HG03565 (cell line): ENCODE measurements around the gene LRBA.

Experiments used
- ATAC-seq: cut with Tn5 transposase; IDR thresholded peaks from one replicate; pipeline ENCODE4 v1.9.1; 2021; ENCODE audit warnings: mild to moderate bottlenecking, moderate library complexity; ENCODE audit not compliant: unreplicated experiment

The LRBA gene

DNA sequence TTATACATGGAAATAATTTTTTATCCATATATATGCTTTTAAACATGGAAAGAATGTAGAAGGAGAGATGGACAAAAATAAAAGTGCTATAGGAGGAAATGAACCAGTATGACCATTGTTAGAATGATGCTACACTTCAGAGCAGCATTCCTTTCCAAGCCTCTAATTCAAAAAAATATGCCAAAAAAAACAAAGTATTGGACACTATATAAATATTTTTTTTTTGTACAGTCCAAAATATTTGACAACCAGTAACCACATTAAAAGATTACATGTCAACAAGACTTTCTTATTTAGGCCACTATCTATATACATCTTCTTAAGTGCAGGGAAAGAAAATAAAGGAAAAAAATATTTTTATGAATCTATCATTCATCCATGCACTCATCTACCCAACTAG, 198.6 kb downstream of the LRBA start:
- ATAC-seq, result no peak

DNA sequence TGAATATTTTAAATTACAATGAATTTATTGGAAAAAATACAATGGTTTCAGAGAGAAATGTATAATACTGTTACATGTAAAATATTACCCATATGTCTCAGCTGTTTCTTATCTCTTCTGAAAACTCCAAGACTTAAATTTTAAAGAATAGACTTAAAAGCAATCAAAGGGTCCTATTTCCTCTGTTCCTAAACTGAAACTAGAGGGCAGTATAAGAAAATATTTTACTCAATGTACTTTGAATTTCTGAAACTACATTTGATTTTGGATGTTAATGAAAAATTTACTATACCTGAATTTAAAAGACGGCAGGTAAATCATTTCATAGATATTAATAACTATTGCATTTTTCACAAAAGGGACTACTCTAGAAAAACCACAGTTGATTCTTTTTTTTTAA, 200.2 kb downstream of the LRBA start:
- no peak for ATAC-seq

DNA sequence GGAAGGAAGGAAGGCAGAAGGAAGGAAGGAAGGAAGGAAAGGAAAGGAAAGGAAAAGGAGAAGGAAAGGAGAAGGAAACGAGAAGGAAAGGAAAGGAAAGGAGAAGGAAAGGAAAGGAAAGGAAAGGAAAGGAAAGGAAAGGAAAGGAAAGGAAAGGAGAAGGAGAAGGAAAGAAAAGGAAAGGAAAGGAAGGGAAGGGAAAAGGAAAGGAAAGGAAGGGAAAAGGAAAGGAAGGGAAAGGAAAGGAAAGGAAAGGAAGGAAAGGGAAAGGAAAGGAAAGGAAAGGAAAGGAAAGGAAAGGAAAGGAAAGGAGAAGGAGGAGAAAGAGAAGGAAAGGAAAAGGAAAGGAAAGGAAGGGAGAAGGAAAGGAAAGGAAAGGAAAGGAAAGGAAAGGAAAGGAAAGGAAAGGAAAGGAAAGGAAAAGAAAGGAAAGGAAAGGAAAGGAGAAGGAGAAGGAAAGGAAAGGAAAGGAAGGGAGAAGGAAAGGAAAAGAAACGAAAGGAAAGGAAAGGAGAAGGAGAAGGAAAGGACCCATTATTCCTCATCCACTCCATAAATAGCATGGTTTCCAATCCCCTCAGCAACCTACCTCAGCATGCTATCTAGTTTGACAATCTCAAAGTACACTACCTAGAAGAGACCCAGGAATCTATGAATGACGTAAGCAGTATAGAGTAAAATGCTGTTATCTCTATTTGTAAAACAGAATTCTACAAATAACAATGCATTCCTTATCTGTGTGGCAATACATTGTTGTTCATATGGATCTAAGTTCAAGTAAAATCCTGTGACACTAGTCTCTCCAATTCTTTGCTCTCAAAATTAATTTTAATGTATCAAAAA, 209.7 kb downstream of the LRBA start:
- ATAC-seq, result no peak

DNA sequence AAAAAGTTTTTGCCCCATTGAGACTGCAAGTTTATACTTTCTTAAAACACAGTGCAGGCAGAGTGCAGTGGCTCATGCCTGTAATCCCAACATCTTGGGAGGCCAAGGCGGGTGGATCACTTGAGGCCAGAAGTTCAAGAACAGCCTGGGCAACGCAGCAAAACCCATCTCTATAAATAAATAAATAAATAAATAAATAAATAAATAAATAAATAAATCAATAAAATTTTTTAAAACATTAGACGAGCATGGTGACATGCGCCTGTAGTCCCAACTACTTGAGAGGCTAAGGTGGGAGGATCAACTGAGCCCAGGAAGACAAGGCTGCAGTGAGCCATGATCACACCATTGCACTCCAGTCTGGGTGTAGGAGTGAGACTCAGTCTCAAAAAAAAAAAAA, 213.3 kb downstream of the LRBA start:
- no peak for ATAC-seq

DNA sequence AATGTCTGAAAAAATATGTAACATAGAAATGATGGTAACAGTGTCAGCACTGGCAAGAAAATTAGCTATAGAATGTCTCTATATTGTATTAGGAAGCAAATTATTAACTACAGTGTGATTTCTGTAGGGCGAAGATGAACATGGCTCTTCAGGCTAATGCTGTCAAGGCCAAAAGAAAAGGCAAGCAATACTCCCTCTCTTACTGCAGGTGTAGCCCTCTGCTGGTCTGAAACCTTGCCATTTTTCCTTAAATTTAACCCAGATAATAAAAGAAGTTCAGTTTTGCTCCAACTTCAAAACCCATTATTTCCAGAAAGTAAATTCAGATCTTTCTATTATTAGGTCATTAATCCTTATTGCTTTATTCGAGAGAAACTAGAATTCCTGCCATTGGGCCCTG, 215.9 kb downstream of the LRBA start:
- ATAC-seq, result no peak

DNA sequence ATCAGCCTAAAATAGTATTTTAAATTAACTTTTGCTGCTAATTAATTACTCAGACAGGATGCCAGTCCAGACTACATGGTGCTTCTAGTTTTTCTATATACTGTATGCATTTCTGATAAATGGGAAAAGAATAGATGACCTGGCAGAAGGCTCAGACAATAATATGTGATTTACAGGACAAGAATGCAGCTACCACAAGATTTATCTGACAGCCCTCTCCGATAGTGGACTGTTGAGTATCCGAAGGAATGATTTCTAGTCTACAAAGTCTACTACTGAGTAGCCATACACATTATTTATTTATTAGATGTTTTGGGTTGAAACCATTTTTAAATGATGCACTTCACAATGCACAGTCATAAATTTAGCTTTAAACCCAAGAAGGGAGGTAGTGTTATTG, 220.4 kb downstream of the LRBA start:
- no peak for ATAC-seq

DNA sequence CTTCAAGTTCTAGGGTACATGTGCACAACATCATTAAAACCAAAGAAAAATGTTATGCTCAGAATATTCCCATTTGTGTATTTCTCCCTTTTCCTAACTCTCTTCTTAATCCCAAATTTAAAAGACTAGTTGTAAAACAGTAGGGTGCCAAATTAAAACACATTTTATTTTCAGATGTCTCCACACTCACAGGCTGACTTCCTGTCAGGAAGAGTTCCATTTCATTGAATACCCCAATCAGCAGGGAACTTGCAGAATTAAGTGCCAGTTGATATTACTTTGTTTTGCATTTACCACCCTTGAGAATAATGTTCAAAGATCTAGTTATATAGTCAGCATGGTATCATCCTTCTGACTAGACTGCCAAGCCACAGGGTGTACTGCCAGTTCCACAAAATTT, 225.2 kb downstream of the LRBA start:
- no peak for ATAC-seq

DNA sequence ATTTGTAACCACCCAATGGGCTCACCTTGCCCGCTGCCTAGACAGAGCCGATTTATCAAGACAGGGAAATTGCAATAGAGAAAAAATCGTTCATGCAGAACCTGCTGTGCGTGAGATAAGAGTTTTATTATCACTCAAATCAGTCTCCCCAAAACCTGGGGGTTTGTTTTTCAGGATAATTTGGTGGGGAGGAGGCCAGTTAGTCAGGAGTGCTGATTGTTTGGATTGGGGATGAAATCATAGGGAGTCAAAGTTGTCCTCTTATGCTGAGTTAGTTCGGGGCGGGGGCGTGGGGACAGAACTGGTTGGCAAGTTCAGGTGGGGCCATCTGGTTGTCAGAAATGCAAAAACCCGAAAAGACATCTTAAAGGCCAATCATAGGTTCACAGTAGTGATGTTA, 230.1 kb downstream of the LRBA start:
- no peak for ATAC-seq

DNA sequence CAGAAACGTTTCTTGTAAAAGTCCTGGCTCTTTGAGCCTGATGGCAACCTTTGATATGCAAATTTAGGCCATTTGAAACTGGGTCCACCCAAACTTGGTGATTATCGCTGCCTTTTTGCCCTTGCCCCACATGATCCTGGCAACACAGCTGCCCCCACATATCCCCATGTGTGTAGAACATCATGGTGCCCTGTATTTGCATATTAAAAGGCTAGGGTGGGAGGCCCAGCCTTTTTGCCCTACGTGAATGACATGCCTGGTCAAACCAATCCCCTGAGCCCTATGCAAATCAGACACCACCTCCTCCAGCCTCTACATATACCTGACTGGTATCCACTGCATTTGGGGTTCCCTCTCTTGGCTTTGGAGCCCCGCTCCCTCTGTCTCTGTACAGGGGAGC, 230.8 kb downstream of the LRBA start:
- no peak for ATAC-seq

DNA sequence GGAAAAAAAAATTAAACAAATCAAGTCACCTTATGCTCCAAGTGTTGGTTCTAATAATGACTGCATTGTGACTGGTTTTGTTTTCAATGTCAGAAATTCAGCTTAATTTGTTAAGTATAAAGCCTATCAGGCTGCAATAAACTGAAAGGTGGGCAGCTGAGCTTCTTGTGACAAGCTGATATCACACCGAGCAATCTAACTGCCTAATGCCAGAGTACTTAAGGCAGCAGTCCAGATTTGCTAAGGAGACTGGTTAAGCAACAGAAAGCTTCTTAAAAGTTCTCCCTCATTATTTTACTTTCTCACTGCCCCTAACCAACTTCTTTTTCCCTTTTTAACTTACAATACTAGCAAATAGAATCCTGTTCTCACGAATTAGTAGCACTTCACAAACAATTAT, 232.2 kb downstream of the LRBA start:
- no peak for ATAC-seq

DNA sequence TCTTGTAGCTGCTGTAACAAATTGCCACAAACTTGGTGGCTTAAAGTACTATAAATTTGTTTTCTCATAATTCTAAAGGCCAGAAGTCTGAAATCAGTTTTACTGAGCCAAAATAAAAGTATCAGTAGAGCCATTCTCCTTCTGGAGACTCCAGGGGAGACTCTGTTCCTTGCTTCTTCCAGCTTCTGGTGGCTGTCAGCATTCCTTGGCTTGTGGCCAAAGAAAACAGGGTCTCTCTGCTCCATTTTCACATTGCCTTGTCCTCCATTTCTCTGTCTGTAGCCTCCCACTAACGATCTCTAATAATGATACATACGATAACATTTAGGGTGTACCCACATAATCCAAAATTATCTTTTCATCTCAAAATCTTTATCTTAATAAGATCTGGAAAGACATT, 232.8 kb downstream of the LRBA start:
- ATAC-seq, result no peak

DNA sequence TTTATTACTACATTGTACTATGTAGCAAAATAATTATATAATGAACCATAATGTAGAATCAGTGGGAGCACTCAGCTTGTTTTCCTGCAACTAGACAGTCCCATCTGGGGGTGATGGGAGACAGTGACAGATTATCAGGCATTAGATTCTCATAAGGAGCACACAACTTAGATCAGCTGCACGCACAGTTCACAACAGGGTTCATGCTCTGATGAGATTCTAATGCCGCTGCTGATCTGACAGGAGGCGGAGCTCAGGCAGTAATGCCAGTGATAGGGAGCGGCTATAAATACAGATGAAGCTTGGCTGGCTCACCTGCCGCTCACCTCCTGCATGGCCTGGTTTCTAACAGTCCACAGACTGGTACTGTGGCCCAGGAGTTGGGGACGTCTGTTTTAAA, 233.9 kb downstream of the LRBA start:
- no peak for ATAC-seq

DNA sequence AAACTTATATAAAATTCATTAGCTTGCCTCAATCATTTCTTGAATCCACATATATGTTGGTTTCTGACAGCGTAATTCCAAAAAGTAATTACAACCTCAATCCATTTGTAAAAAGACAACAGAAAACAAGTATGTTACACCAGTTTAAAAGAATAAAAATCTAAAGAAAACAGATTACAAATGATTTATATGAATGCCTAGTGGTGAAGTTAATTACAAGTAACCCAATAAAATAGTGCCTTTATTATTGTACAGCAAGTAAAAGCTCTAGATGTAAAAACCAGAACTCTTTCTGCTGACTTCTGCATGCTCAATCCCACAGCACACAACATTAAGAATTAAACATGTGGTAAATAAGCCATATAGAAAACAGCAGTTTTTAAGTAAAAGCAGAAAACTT, 235.4 kb downstream of the LRBA start:
- no peak for ATAC-seq

DNA sequence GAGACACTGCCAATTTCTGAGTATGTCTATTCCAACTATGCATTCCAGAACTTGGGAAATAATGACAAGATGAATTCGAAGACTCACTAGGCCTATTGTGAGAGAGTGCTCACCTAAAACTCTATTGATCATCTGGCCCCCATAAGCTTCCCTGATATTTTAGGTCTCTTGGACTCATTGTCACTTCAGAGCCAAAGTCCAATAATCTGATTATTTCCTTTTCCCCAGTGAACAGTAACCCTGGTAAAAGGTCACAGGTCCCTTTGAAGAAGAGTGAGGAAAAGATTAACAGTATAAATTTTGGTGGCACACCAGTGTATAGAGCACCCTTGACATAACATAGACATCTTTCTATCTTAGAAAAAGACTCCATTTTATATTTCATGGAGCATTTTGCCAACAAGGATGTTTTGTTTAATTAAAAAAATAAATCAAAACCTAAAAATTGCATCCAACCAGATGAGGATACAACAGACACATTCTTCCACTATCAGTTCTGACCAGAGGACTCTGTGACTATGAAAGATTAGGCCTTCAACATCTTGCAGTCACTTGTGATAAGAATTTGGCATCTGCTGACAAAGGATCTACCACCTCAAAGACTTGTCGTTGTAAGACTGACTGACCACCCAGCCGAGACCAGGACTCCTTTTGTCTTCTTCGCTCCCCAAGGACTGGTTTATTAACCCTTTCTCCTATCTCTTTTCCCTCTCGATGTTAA, 241.2 kb downstream of the LRBA start:
- ATAC-seq, result no peak

DNA sequence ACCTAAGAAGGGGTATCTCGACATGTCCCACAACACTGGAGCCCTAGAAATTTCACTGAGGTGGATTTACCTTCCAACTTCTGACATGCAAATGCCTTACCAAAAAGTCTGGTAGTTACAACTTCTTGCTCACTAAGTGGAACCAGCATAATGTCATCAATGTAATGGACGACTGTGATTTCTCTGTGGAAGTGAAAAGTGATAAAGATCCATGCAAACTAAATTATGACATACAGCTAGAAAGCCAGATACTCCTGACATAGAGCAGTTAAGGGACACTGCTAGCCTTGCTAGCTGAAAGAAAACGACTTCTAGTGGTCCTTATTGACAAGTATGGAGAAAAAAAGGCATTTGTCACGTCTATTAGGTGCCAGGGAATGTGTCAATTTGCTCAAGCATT, 242.1 kb downstream of the LRBA start:
- no peak for ATAC-seq

DNA sequence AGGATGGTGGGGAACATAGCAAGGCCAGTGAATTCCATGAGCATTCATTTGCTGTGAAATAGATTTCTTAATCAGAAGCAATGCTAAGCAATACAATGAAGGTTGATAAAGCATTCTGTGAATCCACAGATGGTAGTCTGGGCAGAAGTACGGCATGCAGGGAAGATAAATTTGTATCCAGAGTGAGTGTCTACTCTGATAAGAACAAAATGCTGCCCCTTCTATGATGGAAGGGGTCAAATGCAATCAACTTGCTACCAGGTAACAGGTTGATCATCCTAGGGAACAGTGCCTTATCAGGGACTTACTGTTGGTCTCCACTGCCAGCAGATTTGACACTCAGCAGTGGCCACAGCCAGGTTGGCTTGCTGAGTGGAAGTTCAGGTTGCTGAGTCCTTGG, 243.7 kb downstream of the LRBA start:
- no peak for ATAC-seq

DNA sequence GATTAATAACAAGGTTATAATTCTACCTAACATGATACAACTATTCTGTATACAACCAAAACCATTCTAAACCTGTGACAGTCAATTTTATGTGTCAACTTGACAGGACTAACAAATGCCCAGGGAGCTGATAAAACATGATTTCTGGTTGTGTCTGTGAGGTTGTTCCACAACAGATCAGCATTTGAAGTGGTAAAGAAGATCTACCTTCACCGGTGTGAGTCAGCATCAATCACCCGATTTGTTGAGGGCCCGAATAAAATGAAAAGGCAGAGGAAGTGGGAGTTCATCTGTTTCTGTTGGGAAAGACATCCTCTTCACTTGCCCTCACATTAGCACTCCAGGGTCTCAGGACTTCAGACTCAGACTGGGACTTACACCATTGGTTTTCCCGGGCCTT, 245.2 kb downstream of the LRBA start:
- no peak for ATAC-seq

DNA sequence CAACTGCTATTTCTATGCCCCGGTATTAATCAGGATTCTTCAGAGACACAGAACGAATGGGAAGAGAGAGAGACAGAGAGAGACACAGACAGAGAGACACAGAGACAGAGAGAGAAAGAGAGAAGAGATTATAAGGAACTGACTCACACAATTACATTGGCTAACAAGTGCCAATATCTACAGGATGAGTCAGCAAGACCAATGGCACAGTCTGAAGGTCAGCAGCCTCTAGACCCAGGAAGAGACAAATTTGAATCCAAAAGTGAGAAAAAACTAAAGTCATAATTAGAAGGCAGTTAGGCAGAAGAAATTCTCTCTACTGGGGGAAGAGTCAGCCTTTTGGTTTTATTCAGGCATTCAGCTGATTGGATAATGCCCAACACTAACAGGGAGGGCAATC, 245.8 kb downstream of the LRBA start:
- ATAC-seq, result no peak

DNA sequence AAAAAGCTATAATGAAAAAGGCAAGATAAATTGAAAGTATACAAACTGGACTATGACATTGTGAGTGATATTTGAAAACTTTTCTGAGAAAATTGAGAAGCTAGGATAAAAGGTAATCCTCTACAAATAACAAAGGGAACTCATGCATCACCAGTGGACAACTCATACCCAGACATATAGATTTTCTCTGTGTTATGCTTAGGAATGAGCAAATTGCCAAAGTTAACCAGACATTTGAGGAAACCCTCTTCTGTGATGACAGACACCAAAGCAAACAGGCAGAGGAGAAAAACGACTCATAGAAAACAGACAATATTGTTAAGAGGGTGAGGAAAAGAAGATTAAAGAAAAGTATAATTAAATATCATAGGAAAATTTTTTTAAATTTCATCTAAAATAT, 246.6 kb downstream of the LRBA start:
- ATAC-seq, result no peak

DNA sequence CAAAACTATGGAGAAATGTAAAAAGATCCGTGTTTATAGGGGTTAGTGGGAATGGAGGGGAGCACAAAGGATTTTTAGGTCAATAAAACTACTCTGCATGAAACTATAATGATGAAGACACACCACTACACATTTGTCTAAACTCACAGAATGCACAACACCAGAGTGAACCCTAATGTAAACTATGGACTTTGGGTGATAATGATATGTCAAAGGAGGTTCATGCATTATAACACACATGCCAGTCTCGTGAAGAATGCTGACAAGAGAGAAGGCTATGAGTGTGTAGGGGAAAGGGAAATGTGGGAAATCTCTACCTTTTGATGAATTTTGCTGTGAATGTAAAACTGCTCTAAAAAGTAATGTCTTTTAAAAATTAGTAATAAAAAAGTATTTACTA, 249.9 kb downstream of the LRBA start:
- no peak for ATAC-seq

DNA sequence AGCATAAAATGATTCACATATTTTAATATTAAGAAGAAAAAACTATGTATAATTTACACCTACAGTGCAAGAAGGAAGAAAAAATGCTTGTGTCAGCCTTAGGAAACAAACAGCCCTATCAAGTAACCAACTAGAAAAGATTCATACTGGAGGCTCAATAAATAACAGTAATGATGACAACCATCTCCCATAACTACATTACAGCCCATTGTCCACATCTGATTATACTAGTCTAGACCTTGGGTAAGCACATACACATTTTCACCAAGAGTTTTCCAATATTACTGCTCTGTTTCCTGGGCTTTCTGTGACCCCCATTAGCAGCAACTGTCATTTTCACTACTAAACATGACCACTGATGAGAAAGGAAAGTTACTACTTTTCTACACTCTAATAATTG, 263.4 kb downstream of the LRBA start:
- ATAC-seq, result no peak

DNA sequence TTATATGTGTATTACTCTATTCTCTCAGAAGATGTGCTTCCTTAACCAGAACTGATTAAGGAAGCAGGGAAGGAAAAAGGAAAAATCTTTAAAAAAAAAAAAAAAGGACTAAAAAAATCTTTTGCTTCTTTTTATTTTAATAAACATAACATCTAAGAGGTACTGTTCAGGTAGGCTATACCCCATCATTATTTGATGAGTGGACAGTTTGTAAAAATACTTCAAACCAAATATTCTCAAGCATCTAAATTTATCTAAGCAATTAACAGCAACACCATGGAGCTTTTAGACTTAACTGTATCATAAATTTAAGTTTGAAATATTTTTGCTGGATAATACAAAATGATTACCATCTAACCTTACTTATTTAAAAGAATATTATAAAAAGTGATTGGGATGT, 264.3 kb downstream of the LRBA start:
- ATAC-seq, result no peak

DNA sequence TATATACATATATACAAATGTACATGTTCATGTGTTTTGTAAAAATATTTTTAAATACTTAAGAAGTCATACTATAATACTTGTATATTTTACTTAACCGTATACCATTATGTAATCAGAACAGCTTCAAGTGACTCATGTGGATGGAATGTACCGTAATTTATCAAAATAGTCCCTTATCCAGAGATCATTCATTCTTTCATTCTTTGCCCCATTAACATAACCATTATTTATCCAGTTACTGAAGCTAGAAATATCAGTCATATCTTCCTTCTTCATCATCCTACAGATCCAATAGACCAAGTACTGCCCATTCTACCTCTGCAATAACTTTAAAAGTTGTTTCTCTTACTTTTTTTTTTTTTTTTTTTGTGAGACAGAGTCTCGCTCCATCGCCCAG, 268.9 kb downstream of the LRBA start:
- no peak for ATAC-seq
